NB4 (cell line): Measurements from ENCODE around the gene MED22.
"Not testable (repeated sequence)": the region's sequence is repeated elsewhere in the genome, so short reads cannot be mapped to it uniquely, and the experiment has no call there.

Experiments used
- DNase-seq: peaks from one replicate; pipeline ENCODE4 v3.0.0; 2010; ENCODE audit warnings: low read depth
- H3K4me3 ChIP-seq: one replicate; pipeline ENCODE4 v1.5.1; 2011; ENCODE audit warnings: mild to moderate bottlenecking, low read depth, low read length, moderate library complexity
- CTCF ChIP-seq: IDR thresholded peaks from one replicate; pipeline ENCODE4 v1.5.1; 2012; ENCODE audit warnings: low read depth, low read length
- MAX ChIP-seq: IDR thresholded peaks from 2 replicates; pipeline ENCODE4 v1.6.1; 2011; ENCODE audit warnings: low read depth, low read length
- MYC ChIP-seq: IDR thresholded peaks from 2 replicates; pipeline ENCODE4 v1.6.1; 2011; ENCODE audit warnings: low read depth, low read length
- POLR2A ChIP-seq: IDR thresholded peaks from 2 replicates; pipeline ENCODE4 v1.6.1; 2011; ENCODE audit warnings: mild to moderate bottlenecking; ENCODE audit not compliant: insufficient read length; ENCODE audit errors: extremely low read depth

The MED22 gene

GRCh38 chr9:133339641-133340040, 8.3 kb downstream of the MED22 start:
- no peak for DNase-seq
- no peak for TF ChIP-seq MYC
- no peak for TF ChIP-seq POLR2A
- no peak for TF ChIP-seq CTCF
- no peak for TF ChIP-seq MAX
- no peak overlapping the region for H3K4me3 ChIP-seq

GRCh38 chr9:133335924-133336811, 11.8 kb downstream of the MED22 start, which contains the start of gene SURF6:
Gene SURF6, minus strand, starts transcription at chr9:133336188. Its CDS starts 56 bp downstream, at chr9:133336132.
- DNase-seq, result peak; percentile 97
- H3K4me3 ChIP-seq, result peak within 1 kb of the TSS; percentile 95
- TF ChIP-seq MYC (peak; percentile 97), POLR2A (peak; percentile 75), CTCF (no peak), MAX (peak; percentile 76)

DNA sequence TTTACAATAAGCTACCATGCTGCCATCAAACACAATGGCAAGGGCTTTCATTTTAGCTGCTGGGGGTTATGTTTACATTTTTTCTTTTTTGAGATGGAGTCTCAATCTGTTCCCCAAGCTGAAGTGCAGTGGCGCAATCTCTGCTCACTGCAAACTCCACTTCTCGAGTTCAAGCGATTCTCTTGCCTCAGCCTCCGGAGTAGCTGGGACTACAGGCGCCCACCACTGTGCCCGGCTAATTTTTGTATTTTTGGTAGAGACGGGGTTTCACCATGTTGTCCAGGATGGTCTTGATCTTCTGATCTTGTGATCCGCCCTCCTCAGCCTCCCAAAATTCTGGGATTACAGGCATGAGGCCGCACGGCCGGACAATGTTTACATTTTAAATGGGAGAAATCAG, 13.0 kb downstream of the MED22 start:
- H3K4me3 ChIP-seq, result peak overlapping the region; percentile 95
- DNase-seq, result not testable (repeated sequence)

DNA sequence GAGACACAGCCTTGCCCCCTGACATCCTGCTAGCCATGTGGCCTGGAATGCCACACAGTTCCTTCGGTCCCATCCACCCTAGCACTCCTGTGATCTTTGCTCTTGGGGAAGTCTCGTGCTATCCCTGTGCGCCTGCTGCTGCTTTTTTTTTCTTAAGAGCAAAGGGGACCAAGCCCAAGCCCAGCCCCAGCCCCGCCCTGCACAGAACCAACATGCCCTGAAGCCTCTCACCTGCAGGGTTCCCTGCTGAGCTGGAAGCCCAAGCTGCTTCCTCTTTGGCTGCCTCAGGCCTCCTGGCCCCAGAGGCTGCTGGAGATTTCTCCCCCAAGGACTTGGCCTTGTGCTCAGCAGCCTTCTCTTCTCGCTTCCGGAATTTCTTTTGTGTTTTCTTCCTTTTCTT, 13.8 kb downstream of the MED22 start:
- H3K4me3 ChIP-seq, result peak overlapping the region; percentile 95
- no peak for DNase-seq
- no peak for TF ChIP-seq MAX
- TF ChIP-seq MYC, result no peak
- no peak for TF ChIP-seq POLR2A
- no peak for TF ChIP-seq CTCF

GRCh38 chr9:133333566-133333965, 14.4 kb downstream of the MED22 start:
- peak; percentile 7 for DNase-seq
- TF ChIP-seq MAX, result no peak
- TF ChIP-seq CTCF, result no peak
- no peak overlapping the region for H3K4me3 ChIP-seq

- DNase-seq, result peak; percentile 1
- TF ChIP-seq POLR2A (no peak), MAX (no peak), CTCF (no peak), MYC (no peak)
- no peak overlapping the region for H3K4me3 ChIP-seq
These were observed 14.9 kb downstream of the MED22 start for GRCh38 chr9:133333011-133333410.
